ENCODE measurements around the gene CACNG4.

GRCh38 chr17:66929591-66929990, 34.9 kb upstream of the CACNG4 start:
- TF ChIP-seq MYC (IDR thresholded peaks at IDR 0.05; ENCODE audit: borderline replicate concordance, low read length) (no peak), CTCF (IDR thresholded peaks at IDR 0.05) (no peak), EP300 (IDR thresholded peaks at IDR 0.05) (no peak), CEBPB (IDR thresholded peaks at IDR 0.05) (no peak), RCOR1 (IDR thresholded peaks at IDR 0.05; ENCODE audit: low read depth, low read length) (no peak), ZC3H11A (IDR thresholded peaks at IDR 0.05) (no peak), KDM1A (IDR thresholded peaks at IDR 0.05; ENCODE audit: low read depth) (no peak), RAD21 (conservative IDR thresholded peaks at IDR 0.05 in 1 of 2, IDR thresholded peaks at IDR 0.05 in 1 of 2) (no peak), JUNB (IDR thresholded peaks at IDR 0.05) (no peak), TFCP2L1 (CRISPR knock-in tag; IDR thresholded peaks at IDR 0.05) (no peak), POLR2A (IDR thresholded peaks at IDR 0.05; ENCODE audit: low read length) (no peak), JUN (IDR thresholded peaks at IDR 0.05) (no peak)

All from A549 (cell line).